Left lung (tissue), 10 donors: ENCODE data around the gene DYNLRB1. TPM values are rescaled to one million over a fixed set of nuclear protein-coding genes. Genes with fewer than 3 reads are reported as not detected.

Source experiments
- ATAC-seq: fragments of 200-7000 bp; cut with Tn5 transposase; one replicate; pipeline ENCODE4 v1.9.1; 2020; ENCODE audit warnings: moderate library complexity
- DNase-seq, 4 donors: peaks; one replicate each; pipeline ENCODE4 v3.0.0-alpha.2; 2013 to 2020
- H3K27ac ChIP-seq, 2 donors: fragments of 200-600 bp; sonication (generic) in 1 of 2; one replicate each; pipeline versions ENCODE4 v1.5.0 to v1.8.0; 2020 to 2021
- H3K27me3 ChIP-seq, 2 donors: fragments of 200-600 bp; sonication (generic) in 1 of 2; one replicate each; pipeline versions ENCODE4 v1.5.0 to v1.8.0; 2020 to 2021
- H3K36me3 ChIP-seq, 2 donors: fragments of 200-600 bp; sonication (generic) in 1 of 2; one replicate each; pipeline versions ENCODE4 v1.5.0 to v1.8.0; 2020 to 2021
- H3K4me1 ChIP-seq, 2 donors: fragments of 200-600 bp; one replicate each; pipeline ENCODE4 v1.8.0; 2021
- H3K4me3 ChIP-seq, 2 donors: fragments of 200-600 bp; sonication (generic) in 1 of 2; one replicate each; pipeline versions ENCODE4 v1.5.0 to v1.8.0; 2020 to 2021; ENCODE audit warnings: mild to moderate bottlenecking in 1 of 2
- H3K9me3 ChIP-seq, 2 donors: fragments of 200-600 bp; sonication (generic) in 1 of 2; one replicate each; pipeline versions ENCODE4 v1.5.0 to v1.8.0; 2020 to 2021
- CTCF ChIP-seq, 2 donors: fragments of 200-600 bp; sonication (generic) in 1 of 2; IDR thresholded peaks; one replicate each; pipeline versions ENCODE4 v1.5.0 to v1.8.0; 2021; ENCODE audit warnings: antibody characterized with exemption in 2 of 2
- intact Hi-C, 2 donors: fragments of 100-400 bp; cut with DNase I; formaldehyde crosslinking; loops; one replicate each; pipeline versions ENCODE4 v1.11.2 to v1.14.2; 2022
- polyA plus RNA-seq, 6 donors: library from polyadenylated mRNA; unstranded; fragments of 120-200 nt; gene quantifications; one replicate each; pipeline ENCODE4 v1.2.1, GENCODE V29; 2013; ENCODE audit not compliant: insufficient read length in 6 of 6
- total RNA-seq, 2 donors: library from RNA; stranded (reverse); fragmentation: NEBNext Ultra II Directional; extraction: Animal tissue kit (Norgen Biotek cat#: 25700); gene quantifications; one replicate each; pipeline ENCODE4 v1.2.1, GENCODE V29; 2021
- donor health status: DM: no; HTN: yes; CAD: no.
- donor health status: DM: no; HTN: no; CAD: no.

Gene DYNLRB1
- total and polyA plus RNA-seq, 8 donors = 110 to 159 (median 141) TPM

GRCh38 chr20:34524426-34524825 lies 8.2 kb downstream of the DYNLRB1 start:
- Histone ChIP-seq H3K4me3 (no peak overlapping the region), H3K4me1 (peaks cover 17 to 50% of the 10 kb centered on the region in 2 donors), H3K36me3 (peaks cover 0 to 52% of the 10 kb centered on the region in 2 donors), H3K27ac (peak overlapping the region in 1 of 2 donors; percentile 56), H3K27me3 (no peaks in the 10 kb centered on the region), H3K9me3 (no peaks in the 10 kb centered on the region)
- intact Hi-C loops = no loop called here
- no peak for TF ChIP-seq CTCF (IDR thresholded peaks at IDR 0.05)
- DNase-seq (no peak), ATAC-seq (no peak)

- Histone ChIP-seq H3K27ac (peak overlapping the region; percentile 54 to 56), H3K9me3 (no peaks in the 10 kb centered on the region), H3K4me3 (no peak overlapping the region), H3K4me1 (peaks cover 17 to 52% of the 10 kb centered on the region in 2 donors), H3K27me3 (no peaks in the 10 kb centered on the region), H3K36me3 (peaks cover 0 to 53% of the 10 kb centered on the region in 2 donors)
- intact Hi-C loops = no loop called here
- TF ChIP-seq CTCF (IDR thresholded peaks at IDR 0.05) = no peak
- ATAC-seq = no peak
- no peak for DNase-seq
Measured at GRCh38 chr20:34525342-34525708, 9.1 kb downstream of the DYNLRB1 start.

GRCh38 chr20:34525709-34526416 lies 9.6 kb downstream of the DYNLRB1 start:
- Histone ChIP-seq H3K27me3 (no peaks in the 10 kb centered on the region), H3K4me1 (peaks cover 17 to 52% of the 10 kb centered on the region in 2 donors), H3K36me3 (peaks cover 0 to 53% of the 10 kb centered on the region in 2 donors), H3K27ac (peak overlapping the region; percentile 54 to 56), H3K4me3 (no peak overlapping the region), H3K9me3 (no peaks in the 10 kb centered on the region)
- intact Hi-C loops = no loop called here
- DNase-seq (peak in 3 of 4 donors; percentile 51 to 83 (median 81)), ATAC-seq (peak; percentile 87)
- no peak for TF ChIP-seq CTCF (IDR thresholded peaks at IDR 0.05)

GRCh38 chr20:34526466-34526865 lies 10.2 kb downstream of the DYNLRB1 start:
- no peaks in the 10 kb centered on the region for H3K9me3 ChIP-seq
- peak overlapping the region; percentile 54 to 56 for H3K27ac ChIP-seq
- ATAC-seq (no peak), DNase-seq (no peak)
- H3K4me3 ChIP-seq = no peak overlapping the region
- TF ChIP-seq CTCF (IDR thresholded peaks at IDR 0.05) = no peak
- intact Hi-C loops = no loop called here
- H3K27me3 ChIP-seq = no peaks in the 10 kb centered on the region
- H3K36me3 ChIP-seq = peaks cover 0 to 54% of the 10 kb centered on the region in 2 donors
- peaks cover 17 to 51% of the 10 kb centered on the region in 2 donors for H3K4me1 ChIP-seq

GRCh38 chr20:34527016-34527415 lies 10.8 kb downstream of the DYNLRB1 start:
- Histone ChIP-seq H3K36me3 (peaks cover 0 to 60% of the 10 kb centered on the region in 2 donors), H3K27ac (peak overlapping the region in 1 of 2 donors; percentile 54), H3K4me3 (no peak overlapping the region), H3K9me3 (no peaks in the 10 kb centered on the region), H3K27me3 (no peaks in the 10 kb centered on the region), H3K4me1 (peaks cover 17 to 46% of the 10 kb centered on the region in 2 donors)
- intact Hi-C loops = no loop called here
- TF ChIP-seq CTCF (IDR thresholded peaks at IDR 0.05) = no peak
- no peak for DNase-seq
- no peak for ATAC-seq
